Heart left ventricle (tissue), 13 donors: ENCODE measurements around the gene SLC6A18.

Source experiments
- POLR2A ChIP-seq, 2 donors: fragments of 450-650 bp; IDR thresholded peaks; one replicate each; pipeline ENCODE4 v1.6.1; 2017; ENCODE audit warnings: antibody characterized with exemption in 2 of 2, mild to moderate bottlenecking in 2 of 2, moderate library complexity in 2 of 2
- TF ChIP-seq, protein P1 (sequence below), 12 donors: fragments of 200-600 bp; sonication (generic) in 4 of 12; IDR thresholded peaks; one replicate each; pipeline versions ENCODE4 v1.5.0 to v1.8.0; 2018 to 2022; ENCODE audit warnings: antibody characterized with exemption in 12 of 12, mild to moderate bottlenecking in 5 of 12
- donor health status: ischemic (EF 13 %, LVEDD 7.1; RV severe dilation, severe dysfunction).
- donor health status: DM: no; HTN: yes; CAD: no.
- donor health status: DM: no; HTN: no; CAD: no.
- donor health status: ischemic (EF 25% LVEDD 6.9; RV normal size, moderate dysfunction).
- donor health status: ischemic (EF 25% LVEDD 5.7; RV mildly dilated, moderate dysfunction).
- donor health status: ischemic (EF 35%, LVEDD 5.7; RV mildly dilated, moderate dysfunction).
- donor health status: nonischemic (EF 11% LVEDD 7.7; RV severe dilation, severe dysfunction).
- donor health status: DM: yes; HTN: yes; CAD: no.
- donor health status: PGD.
- donor health status: ischemic (EF 29% LVEDD 5.4; RV normal size, mild dysfunction).
- donor health status: nonischemic (EF 23%, LVEDD 6.1; RV moderate dilation, normal function).

DNA sequence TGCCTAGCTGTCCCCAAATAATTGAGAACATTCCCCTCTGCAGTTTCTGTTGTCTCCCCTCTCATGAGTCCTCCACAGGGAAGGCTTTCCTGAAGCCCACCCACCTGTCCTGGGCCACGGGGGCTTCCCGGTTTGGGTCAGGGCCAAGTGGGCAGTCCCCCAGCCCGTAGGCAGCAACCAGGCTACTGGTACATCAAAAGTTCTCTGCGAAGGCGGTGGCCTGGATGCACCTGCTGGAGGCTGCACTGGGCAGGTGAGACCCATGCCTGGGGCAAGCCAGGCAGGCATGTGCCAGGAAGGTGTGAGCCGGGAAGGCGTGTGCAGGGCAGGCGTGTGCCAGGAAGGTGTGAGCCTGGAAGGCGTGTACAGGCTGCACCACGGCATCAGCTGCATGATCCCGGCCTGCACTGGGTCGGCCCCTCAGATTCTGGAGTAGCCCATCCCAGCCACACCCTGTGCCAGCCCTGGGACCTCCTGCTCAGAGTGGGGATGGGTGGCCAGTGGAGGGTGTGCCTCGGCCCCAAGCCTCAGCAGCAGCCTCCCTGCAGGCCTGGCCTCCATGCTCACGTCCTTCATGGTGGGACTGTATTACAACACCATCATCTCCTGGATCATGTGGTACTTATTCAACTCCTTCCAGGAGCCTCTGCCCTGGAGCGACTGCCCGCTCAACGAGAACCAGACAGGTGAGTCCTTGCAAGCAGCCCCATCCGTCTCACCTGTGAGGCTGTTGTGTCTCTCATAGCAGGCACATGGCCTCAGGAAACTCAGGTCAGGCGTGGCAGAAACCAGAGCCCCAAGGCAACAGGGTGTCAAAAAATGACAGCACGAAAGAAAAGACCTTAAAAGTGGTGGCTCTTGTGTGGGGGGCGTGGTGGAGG is 15.0 kb upstream of the SLC6A18 start:
- TF ChIP-seq, protein P1, sequence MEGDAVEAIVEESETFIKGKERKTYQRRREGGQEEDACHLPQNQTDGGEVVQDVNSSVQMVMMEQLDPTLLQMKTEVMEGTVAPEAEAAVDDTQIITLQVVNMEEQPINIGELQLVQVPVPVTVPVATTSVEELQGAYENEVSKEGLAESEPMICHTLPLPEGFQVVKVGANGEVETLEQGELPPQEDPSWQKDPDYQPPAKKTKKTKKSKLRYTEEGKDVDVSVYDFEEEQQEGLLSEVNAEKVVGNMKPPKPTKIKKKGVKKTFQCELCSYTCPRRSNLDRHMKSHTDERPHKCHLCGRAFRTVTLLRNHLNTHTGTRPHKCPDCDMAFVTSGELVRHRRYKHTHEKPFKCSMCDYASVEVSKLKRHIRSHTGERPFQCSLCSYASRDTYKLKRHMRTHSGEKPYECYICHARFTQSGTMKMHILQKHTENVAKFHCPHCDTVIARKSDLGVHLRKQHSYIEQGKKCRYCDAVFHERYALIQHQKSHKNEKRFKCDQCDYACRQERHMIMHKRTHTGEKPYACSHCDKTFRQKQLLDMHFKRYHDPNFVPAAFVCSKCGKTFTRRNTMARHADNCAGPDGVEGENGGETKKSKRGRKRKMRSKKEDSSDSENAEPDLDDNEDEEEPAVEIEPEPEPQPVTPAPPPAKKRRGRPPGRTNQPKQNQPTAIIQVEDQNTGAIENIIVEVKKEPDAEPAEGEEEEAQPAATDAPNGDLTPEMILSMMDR (IDR thresholded peaks at IDR 0.05): no peak
- TF ChIP-seq POLR2A (IDR thresholded peaks at IDR 0.05): no peak
